HG03060 (cell line): Measurements from ENCODE around the gene SIN3A.
"Not testable (repeated sequence)": the region's sequence is repeated elsewhere in the genome, so short reads cannot be mapped to it uniquely, and the experiment has no call there.

ENCODE experiments used
- ATAC-seq: cut with Tn5 transposase; IDR thresholded peaks from one replicate; pipeline ENCODE4 v1.9.1; 2021; ENCODE audit warnings: low read depth, moderate number of reproducible peaks; ENCODE audit not compliant: unreplicated experiment

Gene SIN3A

DNA sequence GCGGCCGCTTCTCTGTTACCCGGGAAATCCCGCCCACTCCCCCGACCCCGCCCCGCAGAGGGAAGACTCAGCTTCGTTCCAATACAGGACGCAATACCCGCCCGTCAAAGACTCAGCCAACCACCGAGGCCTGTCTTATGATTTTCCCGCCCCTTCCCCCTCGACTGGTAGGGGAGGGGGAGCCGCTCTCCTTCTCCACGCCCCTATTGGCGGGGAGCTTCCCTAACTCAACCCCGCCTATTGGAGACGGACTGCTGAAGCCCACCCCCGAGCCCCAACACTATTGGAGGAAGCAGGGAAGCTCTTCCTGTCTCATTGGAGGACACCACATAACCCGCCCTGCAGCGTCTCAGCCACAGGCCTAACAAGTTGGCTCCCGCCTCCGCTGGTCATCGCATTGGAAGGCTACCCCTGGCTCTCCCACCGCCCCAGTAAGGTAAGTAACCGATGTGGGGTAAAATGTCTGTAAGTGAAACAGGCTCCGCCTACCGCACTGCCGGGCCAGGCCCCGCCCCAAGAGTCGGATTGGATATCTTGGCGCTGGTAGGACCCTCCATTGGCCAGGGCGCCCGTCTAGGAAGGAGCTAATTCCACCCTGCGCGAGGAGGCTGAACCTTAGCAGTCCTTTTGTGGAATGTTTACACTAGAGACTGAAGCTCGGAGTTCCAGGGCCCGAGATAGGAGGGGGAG, at the start of gene SIN3A:
SIN3A (minus strand) TSS at position 17 of the 690 bp plus-strand sequence. CDS start 21,315 bp downstream, outside the sequence.
- peak; percentile 30 for ATAC-seq

- ATAC-seq = no peak
These were observed 42.2 kb upstream of the SIN3A start for GRCh38 chr15:75493732-75494131.

- no peak for ATAC-seq
These were observed 32.5 kb upstream of the SIN3A start for GRCh38 chr15:75483961-75484360.

- ATAC-seq = not testable (repeated sequence)
These were observed 32.1 kb upstream of the SIN3A start for GRCh38 chr15:75483556-75483955.

DNA sequence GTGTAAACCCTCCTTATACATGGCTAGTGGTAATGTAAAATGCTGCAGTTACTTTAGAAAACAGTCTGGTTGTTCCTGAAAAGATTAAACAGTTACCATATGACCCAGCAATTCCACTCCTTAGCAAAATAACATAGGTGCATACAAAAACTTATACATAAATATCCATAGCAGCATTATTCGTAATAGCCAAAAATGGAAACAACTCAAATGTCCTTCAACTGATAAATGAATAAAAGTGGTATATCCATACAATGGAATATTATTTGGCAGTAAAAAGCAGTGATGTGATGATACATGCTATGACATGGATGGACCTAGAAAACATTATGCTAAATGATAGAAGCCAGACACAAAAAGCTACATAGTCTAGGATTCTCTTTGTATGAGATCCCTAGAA, 31.6 kb upstream of the SIN3A start:
- ATAC-seq = no peak

DNA sequence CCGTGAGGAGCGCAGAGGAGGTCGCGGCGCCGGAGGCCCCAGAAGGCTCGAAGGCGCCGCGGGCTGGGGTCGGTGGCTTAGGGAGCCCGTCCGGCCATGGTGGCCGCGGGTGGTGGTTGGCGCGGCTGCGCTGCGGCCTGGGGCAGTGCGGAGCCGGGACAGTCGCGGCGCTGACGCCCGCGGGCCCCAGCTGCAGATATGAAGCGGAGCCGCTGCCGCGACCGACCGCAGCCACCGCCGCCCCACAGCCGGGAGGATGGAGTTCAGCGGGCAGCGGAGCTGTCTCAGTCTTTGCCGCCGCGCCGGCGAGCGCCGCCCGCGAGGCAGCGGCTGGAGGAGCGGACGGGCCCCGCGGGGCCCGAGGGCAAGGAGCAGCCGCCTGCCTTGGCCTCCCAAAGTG, 29.0 kb upstream of the SIN3A start:
- not testable (repeated sequence) for ATAC-seq

- ATAC-seq = no peak
These were observed 28.2 kb upstream of the SIN3A start for GRCh38 chr15:75479670-75480069.

- not testable (repeated sequence) for ATAC-seq
These were observed 25.6 kb upstream of the SIN3A start for GRCh38 chr15:75477094-75477493.

- no peak for ATAC-seq
These were observed 17.6 kb upstream of the SIN3A start for GRCh38 chr15:75468913-75469598.

GRCh38 chr15:75460646-75461045, 9.2 kb upstream of the SIN3A start:
- ATAC-seq = no peak

DNA sequence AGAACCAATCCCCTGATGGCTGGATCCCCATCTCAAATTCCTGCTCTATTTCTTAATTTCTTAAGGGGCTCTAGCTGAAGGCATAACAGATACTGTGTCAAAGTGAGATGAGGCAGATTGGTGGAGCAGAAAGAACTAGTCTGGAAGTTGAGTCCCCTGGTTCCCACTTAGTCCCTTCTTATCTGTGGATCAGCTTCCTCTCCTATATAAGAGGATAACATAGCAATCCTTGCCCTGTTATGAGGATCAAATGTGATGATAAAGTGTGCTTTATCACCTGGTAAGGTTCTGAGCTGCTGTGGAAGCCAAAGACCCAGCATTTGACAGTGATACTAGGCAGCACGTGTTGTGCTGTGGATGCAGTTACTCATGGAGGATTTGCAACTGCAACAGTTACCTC, 8.1 kb upstream of the SIN3A start:
- no peak for ATAC-seq

DNA sequence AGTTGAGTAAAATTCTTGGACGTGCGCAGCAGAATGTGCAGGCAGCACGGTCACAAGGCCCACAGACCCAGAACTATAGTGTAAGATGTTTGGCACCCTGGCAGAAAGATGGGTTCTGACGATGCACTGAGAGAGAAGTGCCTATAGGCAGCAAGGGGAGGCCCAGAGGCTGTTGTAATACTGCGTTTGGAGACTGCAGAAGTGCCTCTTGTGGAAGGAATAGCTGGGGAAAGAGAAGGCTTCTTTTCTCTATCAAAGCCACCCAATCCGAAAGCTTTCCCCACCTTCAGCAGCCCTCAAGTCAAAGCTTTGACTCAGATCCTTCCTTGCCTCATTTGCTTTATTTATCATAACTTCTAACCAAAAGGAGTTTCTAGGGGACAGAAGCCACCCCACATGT, 5.2 kb upstream of the SIN3A start:
- ATAC-seq = no peak

- ATAC-seq = no peak
These were observed 4.6 kb upstream of the SIN3A start for GRCh38 chr15:75455982-75456531.

DNA sequence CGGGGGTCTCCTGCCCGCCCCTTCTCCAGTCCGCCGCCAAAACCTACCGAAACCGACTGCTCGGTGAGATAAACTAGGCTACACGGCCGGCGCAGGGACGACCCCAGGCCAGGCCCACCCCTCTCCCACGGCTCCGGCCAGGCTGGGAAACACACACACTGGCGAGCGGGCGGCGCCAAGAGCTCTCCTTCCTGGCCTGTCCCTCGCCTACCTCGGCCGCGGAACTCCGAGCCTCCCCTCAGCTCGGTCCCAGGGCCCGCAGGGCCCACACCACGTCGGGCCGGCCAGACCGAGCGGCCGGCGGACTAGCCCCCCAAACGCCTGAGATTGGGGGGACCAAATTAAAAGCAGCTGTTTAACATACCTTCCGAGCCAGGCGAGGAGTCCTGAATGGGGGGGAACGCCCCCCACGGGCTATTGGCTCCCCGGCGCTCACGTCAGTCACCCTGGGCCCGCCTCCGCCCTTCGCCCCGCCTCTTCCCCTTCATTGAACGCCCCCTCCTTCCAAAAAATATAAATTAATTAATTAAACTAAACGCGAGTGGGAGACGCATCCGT, 4.0 kb upstream of the SIN3A start:
- ATAC-seq = no peak

DNA sequence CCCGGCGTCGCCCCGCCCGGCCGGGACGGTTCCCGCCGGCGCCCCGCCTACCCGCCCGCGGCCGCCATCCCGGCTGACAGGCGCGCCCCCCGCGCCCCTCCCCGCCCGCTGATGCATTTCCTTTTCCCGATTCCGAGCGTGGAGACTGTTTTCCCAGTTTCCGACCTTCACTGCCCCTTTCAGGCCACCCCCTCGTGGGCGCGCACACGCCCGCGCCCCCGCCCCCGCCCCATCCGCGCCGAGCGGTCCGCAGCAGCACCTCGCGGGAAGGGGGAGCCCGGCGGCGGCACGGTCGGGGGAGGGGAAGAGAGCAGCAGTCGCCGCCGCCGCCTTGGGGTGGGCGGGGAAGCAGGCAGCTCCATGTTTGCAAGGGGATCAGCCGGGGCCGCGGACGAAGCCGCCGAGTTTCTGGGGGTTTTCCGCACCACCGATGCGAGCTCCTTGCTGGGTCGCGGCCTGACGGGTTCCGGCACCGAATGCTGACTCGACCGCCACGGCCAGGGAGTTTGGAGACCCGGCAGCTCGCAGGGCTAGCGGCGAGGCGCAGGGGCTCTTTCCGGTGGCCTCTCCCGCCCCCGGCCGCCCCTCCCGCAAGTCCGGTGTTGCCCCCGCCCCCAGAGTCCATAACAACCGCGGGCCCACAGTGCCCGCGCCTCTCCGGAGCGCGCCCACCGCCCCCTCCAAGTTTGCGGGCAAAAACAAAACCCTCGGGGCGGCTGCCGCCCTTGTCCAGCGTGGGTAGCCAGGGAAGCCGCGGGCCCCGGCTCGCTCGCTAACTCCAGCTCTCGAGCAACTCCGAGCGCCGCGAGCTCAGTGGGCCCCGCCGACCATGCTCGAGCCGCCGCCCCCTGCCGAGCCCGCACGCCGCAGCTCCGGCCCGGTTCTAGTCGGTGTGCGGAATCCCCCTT, 3.2 kb upstream of the SIN3A start:
- no peak for ATAC-seq

DNA sequence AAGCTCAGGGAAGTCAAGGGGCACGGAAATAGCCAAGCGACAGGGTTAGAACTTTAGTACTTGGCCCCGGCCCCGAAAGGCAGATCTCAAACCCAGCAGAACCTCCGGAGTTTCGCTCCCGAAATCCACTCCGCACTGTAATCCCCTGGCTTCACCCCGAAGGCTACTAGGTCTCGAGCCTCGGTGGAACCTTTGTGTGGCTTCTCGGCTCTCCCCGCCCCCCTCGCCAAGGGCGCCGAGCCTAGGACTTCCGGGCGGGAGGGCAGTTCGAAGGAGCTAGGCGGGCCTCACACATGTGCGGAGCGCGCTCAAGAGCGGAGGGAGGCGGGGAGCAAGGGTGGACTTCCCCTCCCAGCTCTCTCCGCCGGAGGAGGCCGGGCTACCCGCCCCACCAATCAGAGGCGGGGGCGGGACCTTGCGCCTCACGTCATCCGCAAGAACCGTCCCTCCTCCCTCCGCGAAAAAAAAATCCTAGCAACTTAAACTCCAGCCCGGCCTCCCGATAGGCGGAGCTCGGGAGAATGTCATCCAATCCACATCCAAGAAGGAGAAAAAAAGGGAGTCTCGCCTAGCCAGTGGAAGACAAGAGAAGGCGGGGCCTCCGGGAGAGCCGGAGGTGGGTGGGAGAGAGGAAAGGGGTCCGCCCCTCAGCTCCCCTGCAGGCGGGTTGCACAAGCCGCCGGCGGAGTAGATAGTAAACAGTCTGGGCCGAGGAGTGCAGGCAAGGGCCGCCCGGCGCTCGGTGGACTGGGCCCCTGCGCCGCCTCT, 2.4 kb upstream of the SIN3A start:
- peak; percentile 22 for ATAC-seq

- ATAC-seq = no peak
These were observed 1.6 kb upstream of the SIN3A start for GRCh38 chr15:75452865-75453702.

GRCh38 chr15:75452364-75452864, 924 bp upstream of the SIN3A start:
- ATAC-seq = no peak

DNA sequence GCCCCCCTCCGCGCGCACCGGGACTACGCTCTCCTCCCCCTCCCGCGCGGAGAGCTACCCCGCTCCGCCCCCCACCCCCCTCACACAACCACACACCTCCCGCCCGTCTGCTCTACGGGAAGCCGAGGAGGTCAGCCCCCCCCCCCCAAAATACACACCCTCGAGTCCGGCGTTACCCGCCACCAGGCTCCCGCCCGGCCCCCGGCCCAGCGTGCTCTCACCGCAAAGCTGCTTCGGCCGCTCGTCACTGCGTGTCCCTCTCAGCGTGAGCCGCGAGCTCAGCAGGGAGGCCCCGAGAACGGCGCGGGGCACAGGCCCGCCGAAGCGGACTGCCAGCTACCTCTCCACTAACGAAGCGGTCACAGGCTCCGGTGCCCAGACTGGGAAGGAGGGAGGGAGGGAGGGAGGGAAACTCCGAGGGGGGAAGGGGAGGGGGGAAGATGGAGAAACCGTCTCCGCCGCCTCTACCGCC, 252 bp downstream of the SIN3A start:
- ATAC-seq = no peak
